Gastroesophageal sphincter (tissue), 4 donors: ENCODE measurements around the gene ADAMTS19. TPM values are rescaled to one million over a fixed set of nuclear protein-coding genes. Genes with fewer than 3 reads are reported as not detected.

ENCODE experiments used
- ATAC-seq: fragments of 150-250 bp; one replicate; pipeline ENCODE4 v1.9.1; 2016; ENCODE audit warnings: mild to moderate bottlenecking, moderate library complexity
- H3K27ac ChIP-seq, 4 donors: fragments of 200-600 bp; sonication (generic) in 3 of 4; 1 replicate in 3 of 4; 2 replicates in 1 of 4; pipeline ENCODE4 v1.5.1; 2016 to 2019
- H3K27me3 ChIP-seq: fragments of 200-600 bp; sonication (generic); one replicate; pipeline ENCODE4 v1.5.1; 2019
- H3K36me3 ChIP-seq, 2 donors: fragments of 200-600 bp; sonication (generic); one replicate each; pipeline ENCODE4 v1.5.1; 2019; ENCODE audit warnings: control low read depth in 1 of 2
- H3K4me1 ChIP-seq, 3 donors: fragments of 200-600 bp; sonication (generic); 1 replicate in 2 of 3; 2 replicates in 1 of 3; pipeline ENCODE4 v1.5.1; 2016 to 2019; ENCODE audit warnings: control low read depth in 2 of 3
- H3K4me3 ChIP-seq, 2 donors: fragments of 200-600 bp; sonication (generic); one replicate each; pipeline ENCODE4 v1.5.1; 2019; ENCODE audit warnings: mild to moderate bottlenecking in 1 of 2, moderate library complexity in 1 of 2
- H3K9me3 ChIP-seq, 3 donors: fragments of 200-600 bp; sonication (generic); one replicate each; pipeline ENCODE4 v1.5.1; 2017 to 2019; ENCODE audit warnings: control low read depth in 2 of 3
- CTCF ChIP-seq, 4 experiments: fragments of 200-600 bp in 2 of 4; fragments of 450-650 bp in 2 of 4; sonication (generic) in 1 of 4; IDR thresholded peaks; one replicate each; pipeline ENCODE4 v1.5.1; 2017 to 2019; ENCODE audit warnings: antibody characterized with exemption in 4 of 4, mild to moderate bottlenecking in 2 of 4, moderate library complexity in 2 of 4
- EP300 ChIP-seq: sonication (generic); formaldehyde crosslinking; IDR thresholded peaks from one replicate; pipeline ENCODE4 v1.6.1; 2017; ENCODE audit warnings: antibody characterized with exemption, mild to moderate bottlenecking
- POLR2A ChIP-seq, 2 donors: fragments of 450-650 bp; IDR thresholded peaks; one replicate each; pipeline ENCODE4 v1.6.1; 2017; ENCODE audit warnings: antibody characterized with exemption in 2 of 2, mild to moderate bottlenecking in 2 of 2, moderate library complexity in 1 of 2
- POLR2AphosphoS5 ChIP-seq: sonication (generic); formaldehyde crosslinking; IDR thresholded peaks from one replicate; pipeline ENCODE4 v1.6.1; 2017; ENCODE audit warnings: antibody characterized with exemption
- WGBS, 2 donors: methylation state at CpG; one replicate each; pipeline ENCODE4 v1.1.5; 2018; ENCODE audit warnings: low coverage in 1 of 2; 5-methylcytosine and 5-hydroxymethylcytosine counted together
- total RNA-seq, 4 donors: library from RNA; depleted of rRNA; stranded (reverse); fragments of >200 nt; gene quantifications; one replicate each; pipeline ENCODE4 v1.1.0, GENCODE V29; 2016

The ADAMTS19 gene
- total RNA-seq, 4 donors from 2014 or later, result 0.94 to 11.3 (median 4.4) TPM

DNA sequence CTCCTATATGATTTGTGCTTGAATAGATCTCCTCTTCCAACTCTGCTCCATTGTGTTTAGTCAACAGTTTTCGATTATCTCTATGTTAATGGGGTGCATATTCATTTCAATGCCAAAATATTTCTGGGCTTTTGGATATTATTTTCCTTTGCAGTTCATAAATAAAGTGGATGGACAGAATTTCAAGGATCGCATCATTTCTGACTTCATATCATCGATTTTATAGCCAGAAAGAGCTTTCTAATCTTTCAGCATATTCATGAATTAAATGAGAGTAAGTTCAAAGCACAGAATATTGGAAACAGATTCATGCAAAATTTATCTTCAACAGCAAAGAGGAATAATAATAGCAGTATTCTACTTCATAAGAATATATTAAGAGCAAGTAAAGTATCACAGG is 227.8 kb downstream of the ADAMTS19 start:
- TF ChIP-seq EP300 (no peak), CTCF (IDR thresholded peaks at IDR 0.05) (no peak), POLR2AphosphoS5 (no peak), POLR2A (IDR thresholded peaks at IDR 0.05) (no peak)
- no peak overlapping the region for H3K4me3 ChIP-seq
- no peaks in the 10 kb centered on the region for H3K4me1 ChIP-seq
- H3K9me3 ChIP-seq, result no peaks in the 10 kb centered on the region
- H3K36me3 ChIP-seq, result no peaks in the 10 kb centered on the region
- 78 to 81% methylated on average over 3 of the region's 3 CpGs for WGBS, 2 donors
- no peak overlapping the region for H3K27ac ChIP-seq
- no peak for ATAC-seq
- H3K27me3 ChIP-seq, result no peaks in the 10 kb centered on the region

GRCh38 chr5:129689045-129689444 is 228.9 kb downstream of the ADAMTS19 start:
- H3K4me1 ChIP-seq, result no peaks in the 10 kb centered on the region
- no peaks in the 10 kb centered on the region for H3K36me3 ChIP-seq
- no peaks in the 10 kb centered on the region for H3K27me3 ChIP-seq
- TF ChIP-seq POLR2A (IDR thresholded peaks at IDR 0.05) (no peak), EP300 (no peak), POLR2AphosphoS5 (no peak), CTCF (IDR thresholded peaks at IDR 0.05) (no peak)
- ATAC-seq, result no peak
- H3K4me3 ChIP-seq, result no peak overlapping the region
- no peaks in the 10 kb centered on the region for H3K9me3 ChIP-seq
- no peak overlapping the region for H3K27ac ChIP-seq

- WGBS, 2 donors, result 61 to 86% methylated on average over 1 of the region's 1 CpG
- Histone ChIP-seq H3K9me3 (no peaks in the 10 kb centered on the region), H3K4me3 (no peak overlapping the region), H3K4me1 (no peaks in the 10 kb centered on the region), H3K27ac (no peak overlapping the region), H3K27me3 (no peaks in the 10 kb centered on the region), H3K36me3 (peaks cover 0 to 4% of the 10 kb centered on the region in 2 donors)
- TF ChIP-seq POLR2A (IDR thresholded peaks at IDR 0.05) (no peak), EP300 (no peak)
- no peak for ATAC-seq
Measured at GRCh38 chr5:129691220-129691619, 231.1 kb downstream of the ADAMTS19 start.

GRCh38 chr5:129696636-129697035 is 236.5 kb downstream of the ADAMTS19 start:
- TF ChIP-seq POLR2AphosphoS5 (no peak), POLR2A (IDR thresholded peaks at IDR 0.05) (no peak), CTCF (IDR thresholded peaks at IDR 0.05) (no peak)
- H3K4me1 ChIP-seq, result no peaks in the 10 kb centered on the region
- no peak for ATAC-seq
- no peak overlapping the region for H3K27ac ChIP-seq
- H3K27me3 ChIP-seq, result no peaks in the 10 kb centered on the region
- H3K4me3 ChIP-seq, result no peak overlapping the region
- no peaks in the 10 kb centered on the region for H3K9me3 ChIP-seq
- H3K36me3 ChIP-seq, result peaks cover 0 to 11% of the 10 kb centered on the region in 2 donors

DNA sequence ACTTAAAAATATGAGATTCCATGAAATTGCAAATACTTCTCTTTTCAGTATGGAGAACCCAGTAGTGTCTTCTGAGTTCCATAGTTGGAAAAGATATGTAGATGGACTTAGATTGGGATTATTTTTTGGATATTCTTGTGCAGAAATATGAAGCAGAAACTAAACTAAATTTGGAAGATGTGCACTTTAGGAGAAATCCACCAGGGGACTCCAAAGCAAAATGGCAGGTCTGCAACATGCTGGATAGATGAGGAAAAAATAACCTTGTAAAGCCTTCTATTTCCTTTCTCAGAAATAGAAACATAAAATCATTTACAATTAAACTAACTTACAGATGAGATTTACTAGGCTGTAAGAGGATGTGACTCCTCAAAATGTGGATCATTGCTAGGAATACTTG is 238.6 kb downstream of the ADAMTS19 start:
- H3K27me3 ChIP-seq, result no peaks in the 10 kb centered on the region
- peaks cover 0 to 11% of the 10 kb centered on the region in 2 donors for H3K36me3 ChIP-seq
- H3K9me3 ChIP-seq, result no peaks in the 10 kb centered on the region
- H3K4me3 ChIP-seq, result no peak overlapping the region
- TF ChIP-seq EP300 (no peak), POLR2A (IDR thresholded peaks at IDR 0.05) (no peak), CTCF (IDR thresholded peaks at IDR 0.05) (no peak), POLR2AphosphoS5 (no peak)
- H3K4me1 ChIP-seq, result no peaks in the 10 kb centered on the region
- H3K27ac ChIP-seq, result no peak overlapping the region
- ATAC-seq, result no peak

- H3K4me3 ChIP-seq, result no peak overlapping the region
- TF ChIP-seq CTCF (IDR thresholded peaks at IDR 0.05) (no peak), POLR2A (IDR thresholded peaks at IDR 0.05) (no peak), EP300 (no peak), POLR2AphosphoS5 (no peak)
- WGBS, 2 donors, result no CpG with 5 or more reads among the region's 1 CpG
- no peak for ATAC-seq
- H3K27me3 ChIP-seq, result no peaks in the 10 kb centered on the region
- no peaks in the 10 kb centered on the region for H3K36me3 ChIP-seq
- no peak overlapping the region for H3K27ac ChIP-seq
- H3K9me3 ChIP-seq, result no peaks in the 10 kb centered on the region
- peaks cover 0 to 16% (median 0%) of the 10 kb centered on the region in 3 donors for H3K4me1 ChIP-seq
Measured at GRCh38 chr5:129716235-129716634, 256.1 kb downstream of the ADAMTS19 start.
